A673 (cell line): ENCODE measurements around the gene SLC35E4. TPM values are rescaled to one million over a fixed set of nuclear protein-coding genes. Genes with fewer than 3 reads are reported as not detected.
"Not testable (repeated sequence)": the region's sequence is repeated elsewhere in the genome, so short reads cannot be mapped to it uniquely, and the experiment has no call there.

Source experiments
- BruUV-seq: library from RNA; stranded (reverse); fragments of 400-500 nt; replicated peaks from 2 replicates; lab custom pipeline; 2021; lab: Mats Ljungman, UMichigan
- CTCF ChIA-PET: fragments of 300-600 bp; sonication (Branson Sonifier 250); formaldehyde crosslinking; loops from one replicate; lab custom pipeline; 2022; ENCODE audit warnings: antibody characterized with exemption; lab: Charles Lee
- POLR2A ChIA-PET: fragments of 300-600 bp; sonication (Branson Sonifier 250); formaldehyde crosslinking; loops from one replicate; lab custom pipeline; 2022; ENCODE audit warnings: antibody characterized with exemption; ENCODE audit not compliant: low non-redundant PET; lab: Charles Lee
- DNase-seq: peaks from one replicate; pipeline ENCODE4 v3.0.0-alpha.2; 2015; ENCODE audit warnings: low spot score
- H3K27ac ChIP-seq: fragments of 200-600 bp; sonication (generic); 2 replicates; pipeline ENCODE4 v1.5.1; 2016; ENCODE audit warnings: mixed run types, low read depth, mild to moderate bottlenecking, mixed read lengths, antibody characterized with exemption, low read length; ENCODE audit not compliant: poor library complexity, severe bottlenecking
- H3K27me3 ChIP-seq: fragments of 200-600 bp; sonication (generic); replicated peaks from 2 replicates; pipeline ENCODE4 v1.6.1; 2017; ENCODE audit warnings: mixed run types, low read depth, mild to moderate bottlenecking, mixed read lengths, antibody characterized with exemption, low read length; ENCODE audit not compliant: insufficient read depth, poor library complexity
- H3K36me3 ChIP-seq: fragments of 200-600 bp; sonication (generic); 2 replicates; pipeline ENCODE4 v1.6.1; 2016; ENCODE audit warnings: mixed run types, mild to moderate bottlenecking, mixed read lengths, antibody characterized with exemption, low read length; ENCODE audit not compliant: insufficient read depth, poor library complexity, severe bottlenecking
- H3K4me1 ChIP-seq: fragments of 200-600 bp; sonication (generic); 2 replicates; pipeline ENCODE4 v1.6.1; 2017; ENCODE audit warnings: mixed run types, mild to moderate bottlenecking, mixed read lengths, antibody characterized with exemption, low read length; ENCODE audit not compliant: insufficient read depth, poor library complexity, severe bottlenecking
- H3K4me3 ChIP-seq: fragments of 200-600 bp; sonication (generic); 2 replicates; pipeline ENCODE4 v1.5.1; 2016; ENCODE audit warnings: low read depth, mixed run types, mild to moderate bottlenecking, mixed read lengths, low read length; ENCODE audit not compliant: poor library complexity, severe bottlenecking
- H3K9me3 ChIP-seq: fragments of 200-600 bp; sonication (generic); 2 replicates; pipeline ENCODE4 v1.6.1; 2016; ENCODE audit warnings: mixed run types, low read depth, mild to moderate bottlenecking, mixed read lengths, antibody characterized with exemption, low read length; ENCODE audit not compliant: poor library complexity, severe bottlenecking
- CTCF ChIP-seq: fragments of 300-800, 200-600 bp; sonication (generic); conservative IDR thresholded peaks from 2 replicates; pipeline ENCODE4 v1.5.1; 2017; ENCODE audit warnings: low read depth, mild to moderate bottlenecking, antibody characterized with exemption, low read length, moderate library complexity, mixed read lengths
- EZH2 ChIP-seq: fragments of 200-600 bp; sonication (generic); IDR thresholded peaks from 2 replicates; pipeline ENCODE4 v1.6.1; 2017; ENCODE audit warnings: borderline replicate concordance, low read depth, mild to moderate bottlenecking, mixed read lengths, antibody characterized with exemption, low read length; ENCODE audit not compliant: poor library complexity, severe bottlenecking
- intact Hi-C: fragments of 100-400 bp; cut with micrococcal nuclease; formaldehyde crosslinking; loops from one replicate; pipeline ENCODE4 v1.10.0; 2022; ENCODE audit not compliant: unreplicated experiment
- total RNA-seq: library from RNA; stranded (reverse); gene quantifications from 2 replicates; pipeline ENCODE4 v1.2.3, GENCODE V29; 2021

Gene SLC35E4
- total RNA-seq, 1 experiment from 2014 or later = 2.4 TPM

GRCh38 chr22:30591588-30592359 is 43.8 kb upstream of the SLC35E4 start, which contains the start of gene PES1:
TSS of gene PES1 (minus strand) at chr22:30591910. CDS start at chr22:30591833, 77 bp downstream.
- POLR2A ChIA-PET = interaction anchor here (0.6 to 0.7 kb wide), 2 partner anchors 12 to 1039 kb away, joined by 4 to 11 read pairs; no protein-coding TSS in a partner anchor
- Histone ChIP-seq H3K36me3 (peaks cover 23% of the 10 kb centered on the region), H3K4me1 (peaks cover 7% of the 10 kb centered on the region), H3K27me3 (no peaks in the 10 kb centered on the region), H3K9me3 (no peaks in the 10 kb centered on the region), H3K27ac (peak within 1 kb of the TSS; percentile 98), H3K4me3 (peak within 1 kb of the TSS; percentile 88)
- TF ChIP-seq CTCF (no peak), EZH2 (no peak)
- DNase-seq = peak; percentile 99
- BruUV-seq = no TSS peak
- CTCF ChIA-PET = no interaction called here
- intact Hi-C loops = no loop called here

GRCh38 chr22:30592360-30592713 is 43.2 kb upstream of the SLC35E4 start:
- BruUV-seq, intact Hi-C loops, H3K4me3 ChIP-seq, H3K27me3 ChIP-seq, CTCF ChIA-PET, H3K9me3 ChIP-seq, DNase-seq, H3K4me1 ChIP-seq: not testable (repeated sequence)
- peaks cover 17% of the 10 kb centered on the region for H3K36me3 ChIP-seq
- peak overlapping the region; percentile 98 for H3K27ac ChIP-seq
- POLR2A ChIA-PET = interaction anchor here (0.6 kb wide), 1 partner anchor 11 kb away, joined by 4 read pairs; no protein-coding TSS in a partner anchor

- Histone ChIP-seq H3K36me3 (no peaks in the 10 kb centered on the region), H3K27ac (no peak overlapping the region), H3K9me3 (no peaks in the 10 kb centered on the region), H3K4me3 (no peak overlapping the region), H3K4me1 (no peaks in the 10 kb centered on the region), H3K27me3 (no peaks in the 10 kb centered on the region)
- ChIA-PET POLR2A (no interaction called here), CTCF (no interaction called here)
- BruUV-seq = no TSS peak
- DNase-seq = no peak
- intact Hi-C loops = no loop called here
- TF ChIP-seq CTCF (no peak), EZH2 (no peak)
These were observed 39.4 kb upstream of the SLC35E4 start for GRCh38 chr22:30596199-30596598.

- Histone ChIP-seq H3K4me3 (no peak overlapping the region), H3K36me3 (no peaks in the 10 kb centered on the region), H3K27me3 (no peaks in the 10 kb centered on the region), H3K4me1 (no peaks in the 10 kb centered on the region), H3K27ac (no peak overlapping the region), H3K9me3 (no peaks in the 10 kb centered on the region)
- ChIA-PET POLR2A (no interaction called here), CTCF (no interaction called here)
- BruUV-seq = no TSS peak
- DNase-seq = no peak
- no peak for TF ChIP-seq EZH2
- no peak for TF ChIP-seq CTCF
- intact Hi-C loops = no loop called here
These were observed 38.7 kb upstream of the SLC35E4 start for GRCh38 chr22:30596886-30597285.
